Stomach (tissue), 9 donors: ENCODE results near the gene NUMB. TPM values are rescaled to one million over a fixed set of nuclear protein-coding genes. Genes with fewer than 3 reads are reported as not detected.
"Not testable (repeated sequence)": the region's sequence is repeated elsewhere in the genome, so short reads cannot be mapped to it uniquely, and the experiment has no call there.

Experiments used
- DNase-seq, 2 donors: peaks; one replicate each; pipeline versions ENCODE4 v3.0.0 to v3.0.0-alpha.2; 2013 to 2019
- H3K27ac ChIP-seq, 5 donors: fragments of 200-600 bp in 4 of 5; sonication (generic) in 4 of 5; one replicate each; pipeline ENCODE4 v1.5.1; 2013 to 2019; ENCODE audit warnings: mild to moderate bottlenecking in 1 of 5, moderate library complexity in 1 of 5
- H3K27me3 ChIP-seq, 3 donors: fragments of 200-600 bp; sonication (generic); one replicate each; pipeline ENCODE4 v1.5.1; 2017 to 2019; ENCODE audit warnings: mixed run types in 1 of 3
- H3K36me3 ChIP-seq, 4 donors: fragments of 200-600 bp; sonication (generic); 1 replicate in 3 of 4; 2 replicates in 1 of 4; pipeline ENCODE4 v1.5.1; 2016 to 2019
- H3K4me1 ChIP-seq, 4 donors: fragments of 200-600 bp; sonication (generic); one replicate each; pipeline ENCODE4 v1.5.1; 2016 to 2019
- H3K4me3 ChIP-seq, 4 donors: fragments of 200-600 bp; sonication (generic) in 3 of 4; one replicate each; pipeline ENCODE4 v1.5.1; 2016 to 2019; ENCODE audit warnings: mild to moderate bottlenecking in 1 of 4
- H3K9me3 ChIP-seq, 4 donors: fragments of 200-600 bp; sonication (generic); one replicate each; pipeline ENCODE4 v1.5.1; 2016 to 2019
- EP300 ChIP-seq: sonication (generic); formaldehyde crosslinking; IDR thresholded peaks from one replicate; pipeline ENCODE4 v1.6.1; 2017; ENCODE audit warnings: antibody characterized with exemption
- POLR2A ChIP-seq, 4 donors: fragments of 450-650 bp; IDR thresholded peaks; one replicate each; pipeline ENCODE4 v1.6.1; 2016; ENCODE audit warnings: antibody characterized with exemption in 4 of 4, control low read depth in 2 of 4, mild to moderate bottlenecking in 1 of 4, moderate library complexity in 1 of 4
- POLR2AphosphoS5 ChIP-seq, 3 donors: sonication (generic); formaldehyde crosslinking; IDR thresholded peaks; one replicate each; pipeline ENCODE4 v1.6.1; 2016; ENCODE audit warnings: antibody characterized with exemption in 3 of 3
- WGBS, 5 donors: extraction: QIAGEN DNeasy Blood & Tissue Kit in 3 of 5; methylation state at CpG; one replicate each; pipeline versions ENCODE4 v1.1.5 to v1.1.7; 2013 to 2018; 5-methylcytosine and 5-hydroxymethylcytosine counted together
- intact Hi-C: fragments of 100-400 bp; cut with DNase I; formaldehyde crosslinking; loops from one replicate; pipeline ENCODE4 v1.15.1; 2023; ENCODE audit warnings: low total_unique reads
- polyA plus RNA-seq, 3 donors: library from polyadenylated mRNA; stranded (reverse); fragments of 200-250 nt; gene quantifications; one replicate each; pipeline ENCODE4 v1.2.3, GENCODE V29; 2013
- total RNA-seq, 5 donors: library from RNA; depleted of rRNA; stranded (reverse); fragments of >200 nt; gene quantifications; one replicate each; pipeline versions ENCODE4 v1.1.0 to v1.2.3, GENCODE V29; 2014 to 2016
- TF ChIP-seq, protein P1 (sequence below), 7 experiments: fragments of 450-650 bp in 4 of 7; fragments of 200-600 bp in 3 of 7; sonication (generic) in 3 of 7; IDR thresholded peaks; one replicate each; pipeline ENCODE4 v1.5.1; 2016 to 2019; ENCODE audit warnings: antibody characterized with exemption in 7 of 7, control low read depth in 2 of 7, mild to moderate bottlenecking in 1 of 7
- donor health status: healthy with polysubstance abuse.
- donor health status: Bipolar disorder and iron deficiency.
- donor health status: healthy.

Gene NUMB
- total and polyA plus RNA-seq, 8 donors = 26.4 to 135 (median 50.0) TPM

DNA sequence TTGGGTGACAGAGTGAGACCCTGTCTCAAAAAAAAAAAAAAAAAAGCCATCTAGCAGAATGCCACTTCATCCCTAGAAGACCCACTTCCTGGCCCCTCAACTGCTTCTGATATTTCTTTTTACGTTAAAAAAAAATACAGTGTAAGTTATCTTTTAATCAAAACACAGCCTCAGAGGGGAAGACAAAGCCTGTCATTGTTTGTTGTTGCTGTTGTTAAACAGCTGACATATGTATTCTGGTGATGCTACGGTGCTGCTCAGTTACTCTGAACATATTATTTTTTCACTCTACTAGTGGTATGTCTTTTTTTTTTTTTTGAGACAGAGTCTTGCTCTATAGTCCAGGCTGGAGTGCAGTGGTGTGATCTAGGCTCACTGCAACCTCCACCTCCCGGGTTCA, 145.7 kb downstream of the NUMB start:
- WGBS, 5 donors = 73 to 86% (median 81%) methylated on average over 3 of the region's 3 CpGs
- TF ChIP-seq, protein P1, sequence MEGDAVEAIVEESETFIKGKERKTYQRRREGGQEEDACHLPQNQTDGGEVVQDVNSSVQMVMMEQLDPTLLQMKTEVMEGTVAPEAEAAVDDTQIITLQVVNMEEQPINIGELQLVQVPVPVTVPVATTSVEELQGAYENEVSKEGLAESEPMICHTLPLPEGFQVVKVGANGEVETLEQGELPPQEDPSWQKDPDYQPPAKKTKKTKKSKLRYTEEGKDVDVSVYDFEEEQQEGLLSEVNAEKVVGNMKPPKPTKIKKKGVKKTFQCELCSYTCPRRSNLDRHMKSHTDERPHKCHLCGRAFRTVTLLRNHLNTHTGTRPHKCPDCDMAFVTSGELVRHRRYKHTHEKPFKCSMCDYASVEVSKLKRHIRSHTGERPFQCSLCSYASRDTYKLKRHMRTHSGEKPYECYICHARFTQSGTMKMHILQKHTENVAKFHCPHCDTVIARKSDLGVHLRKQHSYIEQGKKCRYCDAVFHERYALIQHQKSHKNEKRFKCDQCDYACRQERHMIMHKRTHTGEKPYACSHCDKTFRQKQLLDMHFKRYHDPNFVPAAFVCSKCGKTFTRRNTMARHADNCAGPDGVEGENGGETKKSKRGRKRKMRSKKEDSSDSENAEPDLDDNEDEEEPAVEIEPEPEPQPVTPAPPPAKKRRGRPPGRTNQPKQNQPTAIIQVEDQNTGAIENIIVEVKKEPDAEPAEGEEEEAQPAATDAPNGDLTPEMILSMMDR (IDR thresholded peaks at IDR 0.05) = no peak
- TF ChIP-seq POLR2A (IDR thresholded peaks at IDR 0.05) = no peak
- no peak for TF ChIP-seq EP300
- TF ChIP-seq POLR2AphosphoS5 (IDR thresholded peaks at IDR 0.05) = no peak

DNA sequence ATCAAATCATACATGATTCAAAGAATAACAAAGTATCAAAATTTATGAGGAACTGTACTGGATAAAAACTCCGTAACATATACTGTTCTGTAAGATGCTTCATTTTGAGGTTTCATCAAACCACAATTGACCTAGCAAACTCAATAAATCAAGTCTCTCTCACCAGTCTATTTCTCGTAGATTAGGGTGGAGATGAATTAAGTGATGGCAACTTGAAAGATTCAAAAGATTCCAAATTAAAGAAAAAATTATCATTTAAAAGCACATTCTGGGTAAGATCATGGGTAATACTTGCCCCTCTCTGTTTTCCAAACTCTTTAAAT, 146.7 kb downstream of the NUMB start:
- Histone ChIP-seq H3K27ac (peak overlapping the region in 1 of 5 donors; percentile 48), H3K36me3 (peaks cover 0 to 4% (median 0%) of the 10 kb centered on the region in 4 donors), H3K9me3 (no peaks in the 10 kb centered on the region), H3K4me3 (no peak overlapping the region), H3K27me3 (no peaks in the 10 kb centered on the region), H3K4me1 (peaks cover 0 to 29% (median 7%) of the 10 kb centered on the region in 4 donors)
- WGBS, 5 donors = 56 to 84% (median 79%) methylated on average over 2 of the region's 2 CpGs
- intact Hi-C loops = no loop called here
- no peak for DNase-seq
- no peak for TF ChIP-seq POLR2A (IDR thresholded peaks at IDR 0.05)
- no peak for TF ChIP-seq POLR2AphosphoS5 (IDR thresholded peaks at IDR 0.05)
- TF ChIP-seq EP300 = no peak
- TF ChIP-seq, protein P1 (IDR thresholded peaks at IDR 0.05) = no peak

More for the DNA sequence above, 145.7 kb downstream of the NUMB start:
- peaks cover 0 to 29% (median 7%) of the 10 kb centered on the region in 4 donors for H3K4me1 ChIP-seq
- intact Hi-C loops = no loop called here
- H3K27ac ChIP-seq = no peak overlapping the region
- no peak overlapping the region for H3K4me3 ChIP-seq
- DNase-seq = no peak
- no peaks in the 10 kb centered on the region for H3K9me3 ChIP-seq
- no peaks in the 10 kb centered on the region for H3K27me3 ChIP-seq
- H3K36me3 ChIP-seq = peaks cover 0 to 4% (median 0%) of the 10 kb centered on the region in 4 donors

GRCh38 chr14:73309207-73309606, 149.1 kb downstream of the NUMB start:
- WGBS, 5 donors = 80 to 100% (median 96%) methylated on average over 1 of the region's 1 CpG
- not testable (repeated sequence) for H3K36me3 ChIP-seq, H3K27ac ChIP-seq, H3K4me3 ChIP-seq, H3K9me3 ChIP-seq, H3K27me3 ChIP-seq, DNase-seq
- intact Hi-C loops = loop anchor here (10.0 kb wide), 1 partner anchor 166 kb away; no protein-coding TSS in a partner anchor
- H3K4me1 ChIP-seq = peaks cover 0 to 20% (median 7%) of the 10 kb centered on the region in 4 donors

GRCh38 chr14:73307261-73307660, 151.1 kb downstream of the NUMB start:
- H3K27me3 ChIP-seq = no peaks in the 10 kb centered on the region
- no peak for DNase-seq
- H3K9me3 ChIP-seq = no peaks in the 10 kb centered on the region
- intact Hi-C loops = loop anchor here (10.0 kb wide), 1 partner anchor 168 kb away; no protein-coding TSS in a partner anchor
- TF ChIP-seq POLR2A (IDR thresholded peaks at IDR 0.05) (no peak), EP300 (no peak), POLR2AphosphoS5 (IDR thresholded peaks at IDR 0.05) (no peak)
- TF ChIP-seq, protein P1 (IDR thresholded peaks at IDR 0.05) = no peak
- H3K27ac ChIP-seq = no peak overlapping the region
- H3K36me3 ChIP-seq = no peaks in the 10 kb centered on the region
- H3K4me3 ChIP-seq = no peak overlapping the region
- peaks cover 0 to 14% (median 7%) of the 10 kb centered on the region in 4 donors for H3K4me1 ChIP-seq
- 95 to 98% (median 97%) methylated on average over 3 of the region's 3 CpGs for WGBS, 5 donors

DNA sequence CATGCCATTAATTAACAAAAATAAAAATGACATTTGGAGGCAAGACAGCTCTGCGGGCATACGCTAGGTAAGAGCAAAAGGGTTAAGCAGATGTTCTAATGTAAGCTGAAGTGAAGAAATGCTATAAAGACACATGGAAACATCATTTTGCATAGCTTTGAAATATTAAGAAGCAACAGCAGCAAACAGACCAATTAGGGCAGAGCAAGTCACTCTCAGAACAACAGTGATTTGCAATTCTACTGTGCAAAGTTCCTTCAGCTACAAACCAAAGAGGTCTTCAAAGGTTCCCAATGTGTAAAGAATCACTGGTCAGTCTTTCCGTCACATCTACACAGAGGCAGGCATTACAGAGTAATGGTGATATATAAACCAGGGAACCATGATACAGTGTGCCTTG, 152.8 kb downstream of the NUMB start:
- Histone ChIP-seq H3K36me3 (no peaks in the 10 kb centered on the region), H3K27ac (no peak overlapping the region), H3K27me3 (no peaks in the 10 kb centered on the region), H3K4me1 (peaks cover 0 to 6% (median 0%) of the 10 kb centered on the region in 4 donors), H3K9me3 (no peaks in the 10 kb centered on the region), H3K4me3 (no peak overlapping the region)
- no peak for DNase-seq
- 65 to 83% (median 66%) methylated on average over 3 of the region's 3 CpGs for WGBS, 5 donors
- intact Hi-C loops = loop anchor here (10.0 kb wide), 1 partner anchor 169 kb away; no protein-coding TSS in a partner anchor
- TF ChIP-seq POLR2A (IDR thresholded peaks at IDR 0.05) (no peak), POLR2AphosphoS5 (IDR thresholded peaks at IDR 0.05) (no peak), EP300 (no peak)
- TF ChIP-seq, protein P1 (IDR thresholded peaks at IDR 0.05) = no peak
